ENCODE results near the gene NDST1. TPM values are rescaled to one million over a fixed set of nuclear protein-coding genes. Genes with fewer than 3 reads are reported as not detected.

NDST1 gene
- total and polyA plus RNA-seq, 2 donors (not counting 3 experiments of a cell fraction or from before 2014, with no cell fraction given), result 38.6 to 102 TPM

GRCh38 chr5:150521522-150521817, 13.5 kb downstream of the NDST1 start:
- H3K36me3 ChIP-seq (ENCODE audit: control insufficient read depth in 2 of 2, extremely low read depth in 1 of 2, insufficient read depth in 2 of 2, low read length in 2 of 2), result peaks cover 0 to 16% of the 10 kb centered on the region in 2 experiments
- no peak overlapping the region for H3K4me3 ChIP-seq (replicated peaks in 1 of 3; ENCODE audit: insufficient read depth in 1 of 3, low read depth in 1 of 3, low read length in 3 of 3)
- H3K27ac ChIP-seq (ENCODE audit: insufficient read depth, low read depth, low read length), result no peak overlapping the region
- H3K9me3 ChIP-seq (replicated peaks; ENCODE audit: control insufficient read depth, insufficient read depth, low read length), result no peaks in the 10 kb centered on the region
- no peak overlapping the region for H2AFZ ChIP-seq (ENCODE audit: low read depth, low read length)
- no peaks in the 10 kb centered on the region for H3K9me1 ChIP-seq (replicated peaks; ENCODE audit: control insufficient read depth, extremely low read depth, insufficient read depth, low read length)
- no peaks in the 10 kb centered on the region for H3K27me3 ChIP-seq (ENCODE audit: control insufficient read depth in 2 of 2, insufficient read depth in 2 of 2, low read length in 2 of 2)
- peaks cover 32% of the 10 kb centered on the region for H3K79me2 ChIP-seq (ENCODE audit: control insufficient read depth, insufficient read depth, low read length)
- dilution Hi-C loops (cut with MboI; ENCODE audit: extremely low pct_ligation_motif_present, low sequenced_read_pairs) (no loop called here), intact Hi-C loops (cut with micrococcal nuclease) (no loop called here)
- ChIA-PET CTCF (interaction anchor here (1.1 to 1.3 kb wide), 2 partner anchors 63 to 64 kb away, joined by 3 read pairs; no protein-coding TSS in a partner anchor), POLR2A (no interaction called here)
- FAIRE-seq, result no peak
- no peak overlapping the region for H3K4me2 ChIP-seq (ENCODE audit: insufficient read depth, low read length)
- TF ChIP-seq MYC (IDR thresholded peaks at IDR 0.05; ENCODE audit: low read depth, low read length) (no peak), EZH2 (IDR thresholded peaks at IDR 0.05; ENCODE audit: borderline replicate concordance, low read depth, low read length, severe bottlenecking) (no peak), JUN (IDR thresholded peaks at IDR 0.05; ENCODE audit: borderline replicate concordance, insufficient read depth, insufficient read length, low read depth) (no peak), MAX (IDR thresholded peaks at IDR 0.05; ENCODE audit: insufficient read depth, insufficient read length) (no peak), GATA2 (IDR thresholded peaks at IDR 0.05; ENCODE audit: insufficient read depth, insufficient read length, low read depth, low read length) (no peak), POLR2AphosphoS5 (IDR thresholded peaks at IDR 0.05; ENCODE audit: insufficient read depth, low read depth, low read length) (no peak), POLR2A (IDR thresholded peaks at IDR 0.05; ENCODE audit: low read depth, low read length) (no peak), FOS (IDR thresholded peaks at IDR 0.05; ENCODE audit: borderline replicate concordance, insufficient read depth, low read length) (no peak), CTCF (IDR thresholded peaks at IDR 0.05; ENCODE audit: extremely low read depth in 1 of 2, insufficient read depth in 1 of 2, low read depth in 1 of 2, low read length in 2 of 2) (no peak)
- no TSS peak for BruUV-seq (replicated peaks)
- H3K4me1 ChIP-seq (ENCODE audit: control insufficient read depth, extremely low read depth, insufficient read depth, low read length), result peaks cover 19% of the 10 kb centered on the region
- no peak for DNase-seq (ENCODE audit: low read depth, low spot score)
- H3K9ac ChIP-seq (replicated peaks; ENCODE audit: extremely low read depth, insufficient read depth, low read length), result no peak overlapping the region
- no peaks in the 10 kb centered on the region for H4K20me1 ChIP-seq (replicated peaks; ENCODE audit: control insufficient read depth, extremely low read depth, insufficient read depth, low read length)

Data from endothelial cell of umbilical vein (primary cell).